Measurements from ENCODE around the gene ANKRD18B.
A peak's percentile ranks its signal among the peaks of the same experiment; 100 is the strongest.

- TF ChIP-seq POLR2A (IDR thresholded peaks at IDR 0.05) (peak in 1 of 4 donors; percentile 13), CTCF (IDR thresholded peaks at IDR 0.05) (no peak)
Measured at GRCh38 chr9:33510262-33511183, 13.5 kb upstream of the ANKRD18B start.
